SK-N-SH (cell line): ENCODE measurements around the gene IGF2. TPM values are rescaled to one million over a fixed set of nuclear protein-coding genes. Genes with fewer than 3 reads are reported as not detected.
A peak's percentile ranks its signal among the peaks of the same experiment; 100 is the strongest.

Experiments
- CTCF ChIA-PET: fragments of 300-600, 350-600 bp; formaldehyde crosslinking; extraction: SDS; loops from one replicate; lab custom pipeline; 2021; lab: Yijun Ruan, JAX
- POLR2A ChIA-PET: fragments of 350-600 bp; sonication (Branson Sonifier 250); formaldehyde crosslinking; extraction: SDS; loops from one replicate; lab custom pipeline; 2020; ENCODE audit warnings: antibody characterized with exemption, inconsistent platforms; lab: Yijun Ruan, JAX
- DNase-seq: peaks from one replicate; pipeline ENCODE4 v3.0.0; 2012
- H2AFZ ChIP-seq: fragments of 200-600 bp; sonication (generic); 2 replicates; pipeline ENCODE4 v1.8.1; 2016; ENCODE audit warnings: antibody characterized with exemption, mild to moderate bottlenecking, low read depth
- H3F3A ChIP-seq: fragments of 200-600 bp; sonication (generic); replicated peaks from 2 replicates; pipeline ENCODE3; 2016; ENCODE audit warnings: antibody characterized with exemption, mild to moderate bottlenecking; ENCODE audit not compliant: insufficient read depth
- H3K27ac ChIP-seq, 2 experiments: fragments of 200-500 bp in 1 of 2; fragments of 200-600 bp in 1 of 2; sonication (Bioruptor generic) in 1 of 2; sonication (generic), shearing (Covaris generic) in 1 of 2; 2 replicates each; pipeline versions ENCODE4 v1.5.1 to v1.6.1; 2014 to 2016; ENCODE audit warnings: low read depth in 2 of 2, inconsistent platforms in 1 of 2, low read length in 1 of 2, mild to moderate bottlenecking in 1 of 2, mixed read lengths in 1 of 2
- H3K27me3 ChIP-seq: fragments of 200-600 bp; sonication (generic), shearing (Covaris generic); 2 replicates; pipeline ENCODE4 v1.6.1; 2016; ENCODE audit warnings: mixed run types; ENCODE audit not compliant: insufficient read depth
- H3K36me3 ChIP-seq, 2 experiments: fragments of 200-500 bp in 1 of 2; fragments of 200-600 bp in 1 of 2; sonication (Bioruptor generic) in 1 of 2; sonication (generic) in 1 of 2; replicated peaks in 1 of 2; 2 replicates each; pipeline versions ENCODE3 to v1.5.1; 2014 to 2016; ENCODE audit warnings: low read length in 1 of 2, mild to moderate bottlenecking in 1 of 2; ENCODE audit not compliant: insufficient read depth in 2 of 2, control insufficient read depth in 1 of 2
- H3K4me1 ChIP-seq, 2 experiments: fragments of 200-500 bp in 1 of 2; fragments of 200-600 bp in 1 of 2; sonication (Bioruptor generic) in 1 of 2; sonication (generic), shearing (Covaris generic) in 1 of 2; 2 replicates each; pipeline versions ENCODE4 v1.5.1 to v1.6.1; 2014 to 2016; ENCODE audit warnings: low read depth in 1 of 2, low read length in 1 of 2, mixed run types in 1 of 2; ENCODE audit not compliant: insufficient read depth in 2 of 2, control insufficient read depth in 1 of 2
- H3K4me2 ChIP-seq: fragments of 200-600 bp; sonication (generic), shearing (Covaris generic); 2 replicates; pipeline ENCODE4 v1.6.1; 2017; ENCODE audit warnings: mixed run types
- H3K4me3 ChIP-seq, 2 experiments: fragments of 200-500 bp in 1 of 2; fragments of 200-600 bp in 1 of 2; sonication (Bioruptor generic) in 1 of 2; sonication (generic), shearing (Covaris generic) in 1 of 2; 2 replicates each; pipeline versions ENCODE4 v1.5.1 to v1.8.1; 2014 to 2016; ENCODE audit warnings: low read depth in 2 of 2, inconsistent platforms in 1 of 2, low read length in 1 of 2, mild to moderate bottlenecking in 1 of 2, mixed read lengths in 1 of 2, moderate library complexity in 1 of 2
- H3K79me2 ChIP-seq: fragments of 200-600 bp; sonication (generic); 2 replicates; pipeline ENCODE4 v1.8.1; 2017; ENCODE audit warnings: mild to moderate bottlenecking; ENCODE audit not compliant: insufficient read depth
- H3K9ac ChIP-seq: fragments of 200-600 bp; sonication (generic); 2 replicates; pipeline ENCODE4 v1.6.1; 2017; ENCODE audit warnings: mixed run types
- H3K9me2 ChIP-seq: fragments of 200-600 bp; sonication (generic); 2 replicates; pipeline ENCODE4 v1.6.1; 2017; ENCODE audit warnings: mixed run types
- H3K9me3 ChIP-seq: fragments of 200-600 bp; sonication (generic); 2 replicates; pipeline ENCODE4 v1.6.1; 2017; ENCODE audit warnings: mixed run types, mild to moderate bottlenecking, moderate library complexity
- H4K20me1 ChIP-seq: fragments of 200-600 bp; sonication (generic); 2 replicates; pipeline ENCODE4 v1.6.1; 2017; ENCODE audit warnings: mild to moderate bottlenecking, mixed run types; ENCODE audit not compliant: insufficient read depth
- CHD2 ChIP-seq: fragments of 150-350 bp; IDR thresholded peaks from 2 replicates; pipeline ENCODE4 v1.6.1; 2018; ENCODE audit warnings: low read length; ENCODE audit not compliant: partially characterized antibody
- RAD21 ChIP-seq: IDR thresholded peaks from 2 replicates; pipeline ENCODE4 v1.6.1; 2012; ENCODE audit warnings: mild to moderate bottlenecking, low read length
- RFX5 ChIP-seq: IDR thresholded peaks from 2 replicates; pipeline ENCODE4 v1.6.1; 2012; ENCODE audit warnings: mild to moderate bottlenecking, improper control_type of control experiment, low read length
- SMC3 ChIP-seq: IDR thresholded peaks from 2 replicates; pipeline ENCODE4 v1.6.1; 2012; ENCODE audit warnings: low read depth, low read length, improper control_type of control experiment
- USF1 ChIP-seq: IDR thresholded peaks from 2 replicates; pipeline ENCODE4 v1.4.0; 2012; ENCODE audit warnings: low read depth, borderline replicate concordance
- WGBS: methylation state at CpG from one replicate; pipeline ENCODE4 v1.1.6; 2017; ENCODE audit warnings: low lambda C conversion rate; 5-methylcytosine and 5-hydroxymethylcytosine counted together
- polyA plus RNA-seq, 3 experiments: library from polyadenylated mRNA; depleted of rRNA; stranded (reverse); fragments of >200 nt; gene quantifications; 2 replicates each; pipeline ENCODE4 v1.2.3, GENCODE V29; 2012
- TF ChIP-seq, protein P1 (sequence below): fragments of 200-600 bp; sonication (generic); IDR thresholded peaks from 2 replicates; pipeline ENCODE4 v1.6.1; 2017; ENCODE audit warnings: antibody characterized with exemption, mild to moderate bottlenecking, moderate library complexity
- TF ChIP-seq, protein P2 (sequence below): IDR thresholded peaks from 2 replicates; pipeline ENCODE4 v1.6.1; 2012; ENCODE audit warnings: mild to moderate bottlenecking, low read depth, low read length, moderate library complexity

The IGF2 gene
- polyA plus RNA-seq, 1 of the 3 experiments (the other 2 are of a cell fraction): 0.05 TPM

GRCh38 chr11:2156416-2157182 is 17.4 kb upstream of the IGF2 start:
- Histone ChIP-seq H3K27ac (no peak overlapping the region), H3K9me2 (no peaks in the 10 kb centered on the region), H3K36me3 (no peaks in the 10 kb centered on the region), H3K27me3 (no peaks in the 10 kb centered on the region), H3K4me3 (no peak overlapping the region), H3K4me1 (peaks cover 0 to 15% of the 10 kb centered on the region in 2 experiments; a peak in 1 of 4 replicates), H3F3A (no peaks in the 10 kb centered on the region), H3K4me2 (no peak overlapping the region), H3K9ac (no peak overlapping the region), H3K9me3 (no peaks in the 10 kb centered on the region), H3K79me2 (no peaks in the 10 kb centered on the region), H4K20me1 (0 out of 2 replicates have a peak, but pooled peaks cover 3% of the 10 kb centered on the region), H2AFZ (no peak overlapping the region)
- ChIA-PET POLR2A (interaction anchor here (0.6 to 2.1 kb wide), 5 partner anchors 28 to 603 kb away, joined by 3 to 10 read pairs (median 4); no protein-coding TSS in a partner anchor), CTCF (interaction anchor here (0.6 to 25.3 kb wide), 61 partner anchors 9 to 610 kb away, joined by 3 to 1098 read pairs (median 4); partner anchors contain the start of genes H19, IGF2, SYT8 and TH)
- no peak; the same call in 1 of the 2 replicates for TF ChIP-seq RFX5
- TF ChIP-seq RAD21: peak; percentile 85
- peak; percentile 11 for TF ChIP-seq CHD2
- TF ChIP-seq USF1: no peak
- TF ChIP-seq, protein P1, sequence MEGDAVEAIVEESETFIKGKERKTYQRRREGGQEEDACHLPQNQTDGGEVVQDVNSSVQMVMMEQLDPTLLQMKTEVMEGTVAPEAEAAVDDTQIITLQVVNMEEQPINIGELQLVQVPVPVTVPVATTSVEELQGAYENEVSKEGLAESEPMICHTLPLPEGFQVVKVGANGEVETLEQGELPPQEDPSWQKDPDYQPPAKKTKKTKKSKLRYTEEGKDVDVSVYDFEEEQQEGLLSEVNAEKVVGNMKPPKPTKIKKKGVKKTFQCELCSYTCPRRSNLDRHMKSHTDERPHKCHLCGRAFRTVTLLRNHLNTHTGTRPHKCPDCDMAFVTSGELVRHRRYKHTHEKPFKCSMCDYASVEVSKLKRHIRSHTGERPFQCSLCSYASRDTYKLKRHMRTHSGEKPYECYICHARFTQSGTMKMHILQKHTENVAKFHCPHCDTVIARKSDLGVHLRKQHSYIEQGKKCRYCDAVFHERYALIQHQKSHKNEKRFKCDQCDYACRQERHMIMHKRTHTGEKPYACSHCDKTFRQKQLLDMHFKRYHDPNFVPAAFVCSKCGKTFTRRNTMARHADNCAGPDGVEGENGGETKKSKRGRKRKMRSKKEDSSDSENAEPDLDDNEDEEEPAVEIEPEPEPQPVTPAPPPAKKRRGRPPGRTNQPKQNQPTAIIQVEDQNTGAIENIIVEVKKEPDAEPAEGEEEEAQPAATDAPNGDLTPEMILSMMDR: peak; percentile 73
- peak; percentile 84 for TF ChIP-seq SMC3
- TF ChIP-seq, protein P2, sequence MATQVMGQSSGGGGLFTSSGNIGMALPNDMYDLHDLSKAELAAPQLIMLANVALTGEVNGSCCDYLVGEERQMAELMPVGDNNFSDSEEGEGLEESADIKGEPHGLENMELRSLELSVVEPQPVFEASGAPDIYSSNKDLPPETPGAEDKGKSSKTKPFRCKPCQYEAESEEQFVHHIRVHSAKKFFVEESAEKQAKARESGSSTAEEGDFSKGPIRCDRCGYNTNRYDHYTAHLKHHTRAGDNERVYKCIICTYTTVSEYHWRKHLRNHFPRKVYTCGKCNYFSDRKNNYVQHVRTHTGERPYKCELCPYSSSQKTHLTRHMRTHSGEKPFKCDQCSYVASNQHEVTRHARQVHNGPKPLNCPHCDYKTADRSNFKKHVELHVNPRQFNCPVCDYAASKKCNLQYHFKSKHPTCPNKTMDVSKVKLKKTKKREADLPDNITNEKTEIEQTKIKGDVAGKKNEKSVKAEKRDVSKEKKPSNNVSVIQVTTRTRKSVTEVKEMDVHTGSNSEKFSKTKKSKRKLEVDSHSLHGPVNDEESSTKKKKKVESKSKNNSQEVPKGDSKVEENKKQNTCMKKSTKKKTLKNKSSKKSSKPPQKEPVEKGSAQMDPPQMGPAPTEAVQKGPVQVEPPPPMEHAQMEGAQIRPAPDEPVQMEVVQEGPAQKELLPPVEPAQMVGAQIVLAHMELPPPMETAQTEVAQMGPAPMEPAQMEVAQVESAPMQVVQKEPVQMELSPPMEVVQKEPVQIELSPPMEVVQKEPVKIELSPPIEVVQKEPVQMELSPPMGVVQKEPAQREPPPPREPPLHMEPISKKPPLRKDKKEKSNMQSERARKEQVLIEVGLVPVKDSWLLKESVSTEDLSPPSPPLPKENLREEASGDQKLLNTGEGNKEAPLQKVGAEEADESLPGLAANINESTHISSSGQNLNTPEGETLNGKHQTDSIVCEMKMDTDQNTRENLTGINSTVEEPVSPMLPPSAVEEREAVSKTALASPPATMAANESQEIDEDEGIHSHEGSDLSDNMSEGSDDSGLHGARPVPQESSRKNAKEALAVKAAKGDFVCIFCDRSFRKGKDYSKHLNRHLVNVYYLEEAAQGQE: no peak
- 33% methylated on average over 3 of the region's 19 CpGs for WGBS
- peak; percentile 96 for DNase-seq
